Stimulated activated effector memory CD8-positive, alpha-beta T cell treated with anti-CD3 and anti-CD28 coated beads, Interleukin-12 subunit alpha, Interleukin-12 subunit beta, amount 100 ng/mL, for 72 hours (primary cell): ENCODE results near the gene AURKAIP1.

Source experiments
- ATAC-seq: fragments of 150-1000 bp; cut with Tn5 transposase; 2 replicates; pipeline ENCODE4 v1.10.0; 2021
- DNase-seq, 2 donors: peaks; one replicate each; pipeline ENCODE4 v3.0.0; 2021 to 2022; ENCODE audit warnings: low spot score in 2 of 2
- H3K27ac Mint-ChIP-seq: one replicate; pipeline ENCODE4 v1.8.0; 2022; ENCODE audit warnings: mild to moderate bottlenecking, mixed read lengths
- H3K36me3 Mint-ChIP-seq: one replicate; pipeline ENCODE4 v1.8.0; 2022; ENCODE audit warnings: mild to moderate bottlenecking, mixed read lengths
- H3K4me1 Mint-ChIP-seq: one replicate; pipeline ENCODE4 v1.8.0; 2022; ENCODE audit warnings: mixed read lengths
- H3K4me3 Mint-ChIP-seq: one replicate; pipeline ENCODE4 v1.8.0; 2022; ENCODE audit warnings: mild to moderate bottlenecking, mixed read lengths
- H3K9me3 Mint-ChIP-seq: one replicate; pipeline ENCODE4 v1.8.0; 2022; ENCODE audit warnings: mixed read lengths

AURKAIP1 gene

DNA sequence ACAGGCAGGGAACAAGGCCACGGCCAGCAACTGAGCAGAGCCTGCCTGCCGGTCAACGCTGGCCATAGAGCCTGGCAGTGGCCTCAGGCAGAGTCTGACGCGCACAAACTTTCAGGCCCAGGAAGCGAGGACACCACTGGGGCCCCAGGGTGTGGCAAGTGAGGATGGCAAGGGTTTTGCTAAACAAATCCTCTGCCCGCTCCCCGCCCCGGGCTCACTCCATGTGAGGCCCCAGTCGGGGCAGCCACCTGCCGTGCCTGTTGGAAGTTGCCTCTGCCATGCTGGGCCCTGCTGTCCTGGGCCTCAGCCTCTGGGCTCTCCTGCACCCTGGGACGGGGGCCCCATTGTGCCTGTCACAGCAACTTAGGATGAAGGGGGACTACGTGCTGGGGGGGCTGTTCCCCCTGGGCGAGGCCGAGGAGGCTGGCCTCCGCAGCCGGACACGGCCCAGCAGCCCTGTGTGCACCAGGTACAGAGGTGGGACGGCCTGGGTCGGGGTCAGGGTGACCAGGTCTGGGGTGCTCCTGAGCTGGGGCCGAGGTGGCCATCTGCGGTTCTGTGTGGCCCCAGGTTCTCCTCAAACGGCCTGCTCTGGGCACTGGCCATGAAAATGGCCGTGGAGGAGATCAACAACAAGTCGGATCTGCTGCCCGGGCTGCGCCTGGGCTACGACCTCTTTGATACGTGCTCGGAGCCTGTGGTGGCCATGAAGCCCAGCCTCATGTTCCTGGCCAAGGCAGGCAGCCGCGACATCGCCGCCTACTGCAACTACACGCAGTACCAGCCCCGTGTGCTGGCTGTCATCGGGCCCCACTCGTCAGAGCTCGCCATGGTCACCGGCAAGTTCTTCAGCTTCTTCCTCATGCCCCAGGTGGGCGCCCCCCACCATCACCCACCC is 43.7 kb downstream of the AURKAIP1 start, which contains the start of gene TAS1R3:
Gene TAS1R3, plus strand, starts transcription at position 213 of the 898 bp plus-strand sequence. Its CDS starts 66 bp downstream, at position 279.
- Mint-ChIP-seq H3K4me3 (no peak within 1 kb of the TSS), H3K9me3 (no peaks in the 10 kb centered on the region), H3K36me3 (no peaks in the 10 kb centered on the region), H3K4me1 (peaks cover 7% of the 10 kb centered on the region), H3K27ac (no peak within 1 kb of the TSS)
- no peak for ATAC-seq
- no peak for DNase-seq

DNA sequence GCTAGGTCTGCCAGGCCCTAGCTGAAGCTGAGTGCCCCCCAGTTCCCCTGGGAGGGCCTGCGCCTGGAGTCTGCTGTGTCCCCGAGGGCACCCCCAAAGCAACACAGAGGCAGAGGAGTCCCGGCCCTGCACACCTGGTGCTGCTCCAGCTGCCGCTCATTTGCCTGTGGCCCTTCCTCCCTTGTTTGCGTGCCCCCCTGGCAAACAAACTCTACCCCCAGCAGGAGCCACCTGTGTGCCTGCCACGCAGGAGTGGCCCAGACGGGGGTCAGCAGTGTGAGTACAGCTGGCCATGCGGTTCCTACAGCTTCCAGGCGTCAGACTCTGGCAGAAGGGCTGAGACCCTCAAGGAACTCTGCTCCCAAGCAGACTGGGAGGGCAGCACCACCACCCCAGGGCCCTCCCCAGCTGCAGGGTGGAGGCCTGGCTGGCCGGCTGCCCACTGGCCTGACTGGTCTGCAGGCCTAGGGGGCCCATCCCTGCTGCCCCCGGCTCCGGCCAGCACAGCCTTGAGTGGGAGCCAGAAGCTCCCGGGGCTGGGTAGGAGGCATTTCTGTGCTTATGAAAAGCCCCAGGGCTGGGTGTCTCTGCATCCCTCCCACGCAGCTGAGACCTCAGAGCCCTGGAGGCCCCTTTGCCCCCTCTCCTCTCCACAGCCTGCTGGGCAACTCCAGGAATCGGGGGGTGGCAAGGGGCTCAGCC is 44.5 kb downstream of the AURKAIP1 start:
- Mint-ChIP-seq H3K4me1 (peaks cover 15% of the 10 kb centered on the region), H3K4me3 (no peak overlapping the region), H3K27ac (no peak overlapping the region), H3K36me3 (no peaks in the 10 kb centered on the region), H3K9me3 (no peaks in the 10 kb centered on the region)
- DNase-seq: no peak
- ATAC-seq: no peak

DNA sequence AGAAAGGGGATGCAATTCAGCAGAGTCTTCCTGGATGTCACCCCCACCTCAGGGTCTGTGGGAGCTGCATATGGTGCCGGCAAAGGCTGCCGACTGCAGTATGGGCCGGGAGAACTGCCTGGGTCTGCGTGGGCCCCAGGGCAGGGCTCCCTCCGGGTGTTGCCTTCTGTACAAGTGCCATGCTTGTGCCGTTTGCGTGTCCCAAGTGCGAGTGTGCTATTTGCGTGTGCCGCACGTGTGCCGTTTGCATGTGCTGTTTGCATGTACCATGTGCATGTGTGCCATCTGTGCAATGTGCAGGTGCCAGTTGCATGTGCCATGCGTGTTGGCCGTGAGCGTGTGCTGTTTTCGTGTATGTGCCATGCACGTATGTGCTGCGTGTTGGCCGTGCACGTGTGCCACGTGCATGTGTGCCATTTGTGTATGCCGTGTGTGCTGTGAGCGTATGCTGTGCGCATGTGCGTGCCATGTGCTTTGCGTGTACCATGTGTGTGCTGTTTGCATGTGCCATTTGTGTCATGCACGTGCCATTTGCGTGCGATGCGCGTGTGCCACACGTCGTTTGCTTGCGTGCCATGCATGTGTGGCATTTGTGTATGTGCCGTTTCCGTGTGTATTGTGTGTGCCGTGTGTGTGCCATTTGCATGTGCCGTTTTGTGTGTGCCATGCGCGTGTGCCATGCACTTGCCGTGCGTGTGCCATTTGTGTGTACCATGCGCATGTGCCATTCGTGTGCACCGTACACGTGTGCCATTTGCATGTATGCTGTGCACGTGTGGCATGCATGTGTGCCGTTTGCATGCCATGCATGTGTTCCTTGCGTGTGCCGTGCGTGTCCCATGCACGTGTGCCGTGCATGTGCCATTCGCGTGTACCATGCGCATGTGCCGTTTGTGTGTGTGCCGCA is 45.5 kb downstream of the AURKAIP1 start:
- Mint-ChIP-seq H3K27ac (no peak overlapping the region), H3K4me1 (peaks cover 18% of the 10 kb centered on the region), H3K4me3 (no peak overlapping the region), H3K9me3 (no peaks in the 10 kb centered on the region), H3K36me3 (peaks cover 2% of the 10 kb centered on the region)
- DNase-seq (no peak), ATAC-seq (no peak)

DNA sequence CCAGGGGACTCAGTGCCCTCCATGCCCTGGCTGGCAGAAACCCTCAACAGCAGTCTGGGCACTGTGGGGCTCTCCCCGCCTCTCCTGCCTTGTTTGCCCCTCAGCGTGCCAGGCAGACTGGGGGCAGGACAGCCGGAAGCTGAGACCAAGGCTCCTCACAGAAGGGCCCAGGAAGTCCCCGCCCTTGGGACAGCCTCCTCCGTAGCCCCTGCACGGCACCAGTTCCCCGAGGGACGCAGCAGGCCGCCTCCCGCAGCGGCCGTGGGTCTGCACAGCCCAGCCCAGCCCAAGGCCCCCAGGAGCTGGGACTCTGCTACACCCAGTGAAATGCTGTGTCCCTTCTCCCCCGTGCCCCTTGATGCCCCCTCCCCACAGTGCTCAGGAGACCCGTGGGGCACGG is 46.8 kb downstream of the AURKAIP1 start:
- Mint-ChIP-seq H3K4me3 (no peak overlapping the region), H3K4me1 (peaks cover 24% of the 10 kb centered on the region), H3K36me3 (peaks cover 6% of the 10 kb centered on the region), H3K9me3 (no peaks in the 10 kb centered on the region), H3K27ac (no peak overlapping the region)
- DNase-seq (no peak), ATAC-seq (no peak)

DNA sequence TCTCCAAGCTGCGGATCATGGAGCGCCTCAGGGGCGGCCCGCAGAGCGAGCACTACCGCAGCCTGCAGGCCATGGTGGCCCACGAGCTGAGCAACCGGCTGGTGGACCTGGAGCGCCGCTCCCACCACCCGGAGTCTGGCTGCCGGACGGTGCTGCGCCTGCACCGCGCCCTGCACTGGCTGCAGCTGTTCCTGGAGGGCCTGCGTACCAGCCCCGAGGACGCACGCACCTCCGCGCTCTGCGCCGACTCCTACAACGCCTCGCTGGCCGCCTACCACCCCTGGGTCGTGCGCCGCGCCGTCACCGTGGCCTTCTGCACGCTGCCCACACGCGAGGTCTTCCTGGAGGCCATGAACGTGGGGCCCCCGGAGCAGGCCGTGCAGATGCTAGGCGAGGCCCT is 47.7 kb downstream of the AURKAIP1 start:
- Mint-ChIP-seq H3K4me1 (peaks cover 34% of the 10 kb centered on the region), H3K27ac (no peak overlapping the region)

DNA sequence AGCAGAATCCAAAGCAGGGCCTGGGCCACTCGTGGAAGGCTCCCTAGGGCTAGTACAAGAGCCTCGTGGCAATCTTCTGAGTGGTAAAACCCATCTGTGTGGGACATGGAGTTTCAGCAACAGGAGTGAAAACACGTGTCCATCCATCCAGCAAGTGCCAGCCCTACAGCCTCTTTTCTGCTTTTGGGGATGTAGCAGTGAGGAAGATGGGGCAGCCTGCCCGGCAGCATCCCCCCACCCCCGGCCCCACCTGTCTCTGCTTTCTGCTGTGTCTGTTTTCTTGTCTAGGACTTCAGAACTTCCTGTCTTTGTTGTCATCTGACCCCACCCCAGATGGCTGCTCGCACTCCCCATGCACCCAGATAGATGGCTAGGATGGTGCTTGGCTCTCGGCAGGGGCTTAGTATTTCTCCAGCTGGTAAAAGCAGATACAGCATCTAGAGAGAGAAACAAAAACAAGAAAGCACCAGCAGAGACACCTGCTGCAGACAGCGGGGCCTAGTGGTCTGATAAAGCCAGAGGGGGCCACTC is 48.9 kb downstream of the AURKAIP1 start:
- no peak for DNase-seq
- H3K36me3 Mint-ChIP-seq: peaks cover 6% of the 10 kb centered on the region
- H3K4me3 Mint-ChIP-seq: peak overlapping the region; percentile 83
- peak overlapping the region; percentile 91 for H3K27ac Mint-ChIP-seq
- H3K9me3 Mint-ChIP-seq: no peaks in the 10 kb centered on the region
- ATAC-seq: no peak
- H3K4me1 Mint-ChIP-seq: peaks cover 39% of the 10 kb centered on the region

More for the DNA sequence above, 47.7 kb downstream of the AURKAIP1 start:
- Mint-ChIP-seq H3K4me3 (no peak overlapping the region), H3K36me3 (peaks cover 6% of the 10 kb centered on the region), H3K9me3 (no peaks in the 10 kb centered on the region)
- DNase-seq (no peak), ATAC-seq (no peak)

DNA sequence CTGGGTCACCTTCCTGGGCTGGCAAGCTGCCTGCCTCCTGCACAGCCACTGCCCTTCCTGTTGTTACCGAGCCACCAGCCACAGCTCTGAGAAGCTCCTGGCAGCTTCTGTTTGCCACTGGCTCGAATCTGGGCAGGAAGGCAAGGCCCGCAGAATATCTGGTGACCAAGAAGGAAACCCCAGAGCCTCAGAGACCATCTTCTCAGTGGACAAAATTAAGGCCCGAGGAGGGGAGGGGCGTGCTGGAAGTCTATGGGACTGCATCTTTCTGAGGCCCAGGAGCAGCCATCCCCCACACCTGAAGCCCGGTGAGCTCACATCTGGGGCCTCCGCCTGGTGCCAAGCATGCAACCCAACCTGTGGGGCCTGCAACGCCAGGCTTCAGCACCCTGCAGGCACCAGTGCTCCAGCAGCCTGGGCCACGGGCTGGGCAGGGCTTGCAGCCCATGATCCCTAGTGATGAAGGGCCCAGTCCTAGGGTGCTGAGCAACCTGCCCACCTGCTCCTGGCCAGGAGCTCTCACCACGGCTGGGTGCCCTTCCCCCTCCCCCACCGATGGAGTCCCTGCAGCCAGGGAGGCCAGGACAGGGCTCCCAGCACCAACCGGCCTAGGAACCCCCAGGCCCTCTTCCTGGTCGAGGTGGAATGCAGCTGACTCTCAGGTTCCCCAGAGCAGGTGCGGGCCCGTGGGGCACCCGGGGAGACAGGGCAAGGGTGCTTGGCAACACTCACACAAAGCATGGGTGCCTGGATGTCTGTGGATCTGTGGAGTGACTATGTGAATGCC is 49.5 kb downstream of the AURKAIP1 start:
- DNase-seq: no peak

DNA sequence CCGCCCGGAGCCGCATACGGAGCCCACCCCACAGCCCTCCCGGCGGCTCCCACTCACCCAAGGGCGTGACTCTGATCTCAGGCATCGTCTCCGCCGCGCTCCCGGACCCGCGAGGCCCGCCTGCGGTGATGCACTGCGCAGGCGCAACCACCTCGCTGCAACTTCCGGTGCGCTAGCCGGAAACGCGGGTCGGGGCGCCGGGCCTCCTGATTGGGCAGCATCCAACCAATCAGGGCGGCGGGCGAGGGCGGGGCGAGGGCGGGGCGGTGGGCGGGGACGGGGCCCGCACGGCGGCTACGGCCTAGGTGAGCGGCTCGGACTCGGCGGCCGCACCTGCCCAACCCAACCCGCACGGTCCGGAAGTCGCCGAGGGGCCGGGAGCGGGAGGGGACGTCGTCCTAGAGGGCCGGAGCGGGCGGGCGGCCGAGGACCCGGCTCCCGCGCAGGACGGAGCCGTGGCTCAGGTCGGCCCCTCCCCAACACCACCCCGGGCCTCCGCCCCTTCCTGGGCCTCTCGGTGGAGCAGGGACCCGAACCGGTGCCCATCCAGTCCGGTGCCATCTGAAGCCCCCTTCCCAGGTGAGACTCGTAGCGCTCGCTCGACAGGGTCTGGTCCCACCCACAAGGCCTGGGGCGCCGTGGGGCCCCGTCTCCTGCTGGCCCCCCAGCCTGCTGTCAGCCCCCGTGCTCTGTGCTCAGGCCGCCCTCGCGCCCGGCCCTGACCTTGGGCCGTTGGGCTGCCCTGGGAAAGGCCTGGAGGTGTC is 50.3 kb downstream of the AURKAIP1 start, which contains the start of the genes CPTP and INTS11:
Gene CPTP, plus strand, starts transcription at position 279 of the 764 bp plus-strand sequence. CDS start 2,109 bp downstream, outside the sequence.
Gene INTS11, minus strand, starts transcription at position 137 of the 764 bp plus-strand sequence. Its CDS starts 52 bp downstream, at position 85.
- peaks cover 35% of the 10 kb centered on the region for H3K4me1 Mint-ChIP-seq
- DNase-seq: peak; percentile 93 to 96
- H3K36me3 Mint-ChIP-seq: peaks cover 14% of the 10 kb centered on the region
- H3K27ac Mint-ChIP-seq: peak within 1 kb of the TSS; percentile 91
- H3K4me3 Mint-ChIP-seq: peak within 1 kb of the TSS; percentile 83
- ATAC-seq: peak; percentile 87
- no peaks in the 10 kb centered on the region for H3K9me3 Mint-ChIP-seq

More for the DNA sequence above, 49.5 kb downstream of the AURKAIP1 start:
- Mint-ChIP-seq H3K4me3 (peak overlapping the region; percentile 83), H3K9me3 (no peaks in the 10 kb centered on the region), H3K36me3 (peaks cover 7% of the 10 kb centered on the region), H3K27ac (peak overlapping the region; percentile 91), H3K4me1 (peaks cover 39% of the 10 kb centered on the region)
- no peak for ATAC-seq

DNA sequence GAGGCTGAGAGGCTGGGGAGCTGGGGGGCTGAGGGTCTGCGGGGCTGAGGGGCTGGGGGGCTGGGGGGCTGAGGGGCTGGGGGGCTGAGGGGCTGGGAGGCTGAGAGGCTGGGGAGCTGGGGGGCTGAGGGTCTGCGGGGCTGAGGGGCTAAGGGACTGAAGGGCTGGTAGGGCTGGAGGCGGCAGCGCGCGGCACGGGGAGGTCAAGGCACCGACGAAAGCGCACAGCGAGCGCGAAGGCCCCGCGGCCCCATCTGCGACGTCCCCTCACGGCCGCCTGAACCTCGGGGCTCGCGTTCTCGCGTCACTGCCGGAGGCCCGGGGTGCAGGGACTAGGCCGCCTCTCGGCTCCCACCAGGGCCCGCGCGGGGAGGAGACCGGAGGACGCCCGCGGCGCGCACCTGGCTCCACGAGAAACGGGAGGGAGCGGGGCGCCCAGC is 50.9 kb downstream of the AURKAIP1 start:
- no peak for DNase-seq
- Mint-ChIP-seq H3K27ac (peak overlapping the region; percentile 91), H3K4me3 (peak overlapping the region; percentile 83), H3K9me3 (no peaks in the 10 kb centered on the region), H3K4me1 (peaks cover 33% of the 10 kb centered on the region), H3K36me3 (peaks cover 20% of the 10 kb centered on the region)
- peak; percentile 50 for ATAC-seq
